Body of pancreas (tissue), 4 donors: ENCODE data around the gene PSEN2. TPM values are rescaled to one million over a fixed set of nuclear protein-coding genes. Genes with fewer than 3 reads are reported as not detected.

Experiments used
- ATAC-seq: fragments of 150-250 bp; one replicate; pipeline ENCODE4 v1.9.1; 2016
- DNase-seq, 4 donors: peaks; one replicate each; pipeline ENCODE4 v3.0.0-alpha.2; 2019
- H3K27ac ChIP-seq, 4 donors: fragments of 200-600 bp; sonication (generic); 1 replicate in 3 of 4; 2 replicates in 1 of 4; pipeline versions ENCODE4 v1.5.1 to v1.6.1; 2016 to 2019; ENCODE audit warnings: mild to moderate bottlenecking in 1 of 4, mixed read lengths in 1 of 4, moderate library complexity in 1 of 4
- H3K27me3 ChIP-seq, 2 donors: fragments of 200-600 bp; sonication (generic); one replicate each; pipeline ENCODE4 v1.6.0; 2016; ENCODE audit warnings: mild to moderate bottlenecking in 1 of 2
- H3K36me3 ChIP-seq, 2 donors: fragments of 200-600 bp; sonication (generic); replicated peaks in 1 of 2; 2 replicates each; pipeline ENCODE4 v1.5.1; 2016; ENCODE audit warnings: low read depth in 2 of 2; ENCODE audit not compliant: insufficient read depth in 1 of 2
- H3K4me1 ChIP-seq: fragments of 200-600 bp; sonication (generic); one replicate; pipeline ENCODE4 v1.6.0; 2016
- H3K4me3 ChIP-seq, 2 donors: fragments of 200-600 bp; sonication (generic); 1 replicate in 1 of 2; 2 replicates in 1 of 2; pipeline ENCODE4 v1.5.1; 2016 to 2019
- H3K9me3 ChIP-seq, 3 donors: fragments of 200-600 bp; sonication (generic); 1 replicate in 2 of 3; 2 replicates in 1 of 3; pipeline ENCODE4 v1.5.1; 2016
- POLR2A ChIP-seq, 3 donors: fragments of 450-650 bp; IDR thresholded peaks; one replicate each; pipeline ENCODE4 v1.6.1; 2016; ENCODE audit warnings: antibody characterized with exemption in 3 of 3, mild to moderate bottlenecking in 2 of 3
- WGBS, 2 donors: methylation state at CpG; one replicate each; pipeline ENCODE4 v1.1.5; 2017; 5-methylcytosine and 5-hydroxymethylcytosine counted together
- intact Hi-C: fragments of 100-400 bp; cut with DNase I; formaldehyde crosslinking; loops from one replicate; pipeline ENCODE4 v1.15.1; 2023
- total RNA-seq, 2 donors: library from RNA; depleted of rRNA; stranded (reverse); fragments of >200 nt; gene quantifications; one replicate each; pipeline ENCODE4 v1.1.0, GENCODE V29; 2016
- TF ChIP-seq, protein P1 (sequence below), 7 experiments: fragments of 450-650 bp in 4 of 7; fragments of 200-600 bp in 3 of 7; sonication (generic) in 3 of 7; IDR thresholded peaks; one replicate each; pipeline ENCODE4 v1.5.1; 2016 to 2019; ENCODE audit warnings: antibody characterized with exemption in 7 of 7

PSEN2 gene
- total RNA-seq, 2 donors from 2014 or later: 80.9 to 98.9 TPM

DNA sequence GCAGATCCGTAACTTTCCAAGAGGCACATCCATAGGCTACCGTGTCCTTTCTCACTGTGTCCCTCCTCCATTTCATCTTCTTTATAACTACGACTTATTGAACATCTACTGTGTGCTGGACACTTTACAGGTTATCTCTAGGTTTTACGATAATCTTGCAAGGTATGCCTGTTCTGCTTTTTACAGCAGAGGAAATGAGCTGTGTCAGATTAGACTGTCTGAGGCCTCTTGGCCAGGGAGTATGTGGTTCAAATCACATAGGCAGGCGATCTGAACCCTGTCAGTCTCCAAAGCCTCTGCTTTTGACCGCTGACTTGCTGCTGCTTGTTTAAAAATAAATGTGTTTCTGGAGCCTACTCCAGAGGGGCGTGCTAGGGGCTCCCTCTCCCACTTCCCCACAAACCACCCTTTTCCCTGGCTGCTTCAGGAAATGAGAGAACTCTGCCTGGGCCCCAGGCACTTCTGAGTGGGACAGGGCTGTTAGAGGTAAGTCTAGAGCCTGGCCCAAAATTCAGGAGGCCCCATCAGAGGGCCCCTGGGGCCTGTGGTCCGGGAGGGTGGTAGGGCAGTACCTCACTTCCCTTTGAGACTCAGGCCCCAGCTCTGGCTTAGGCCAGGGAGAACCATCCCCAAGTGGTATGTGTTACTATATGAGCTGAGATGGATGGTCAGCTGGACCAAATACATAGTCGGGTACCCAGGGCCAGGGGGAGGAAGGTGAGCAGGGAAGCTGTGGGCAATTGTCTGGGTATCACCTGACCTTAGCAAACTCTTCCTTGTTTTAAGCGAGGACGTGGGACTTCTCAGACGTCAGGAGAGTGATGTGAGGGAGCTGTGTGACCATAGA is 4.4 kb downstream of the PSEN2 start:
- no peak overlapping the region for H3K4me3 ChIP-seq
- DNase-seq: no peak
- ATAC-seq: no peak
- intact Hi-C loops: no loop called here
- no peak for TF ChIP-seq POLR2A (IDR thresholded peaks at IDR 0.05)
- TF ChIP-seq, protein P1, sequence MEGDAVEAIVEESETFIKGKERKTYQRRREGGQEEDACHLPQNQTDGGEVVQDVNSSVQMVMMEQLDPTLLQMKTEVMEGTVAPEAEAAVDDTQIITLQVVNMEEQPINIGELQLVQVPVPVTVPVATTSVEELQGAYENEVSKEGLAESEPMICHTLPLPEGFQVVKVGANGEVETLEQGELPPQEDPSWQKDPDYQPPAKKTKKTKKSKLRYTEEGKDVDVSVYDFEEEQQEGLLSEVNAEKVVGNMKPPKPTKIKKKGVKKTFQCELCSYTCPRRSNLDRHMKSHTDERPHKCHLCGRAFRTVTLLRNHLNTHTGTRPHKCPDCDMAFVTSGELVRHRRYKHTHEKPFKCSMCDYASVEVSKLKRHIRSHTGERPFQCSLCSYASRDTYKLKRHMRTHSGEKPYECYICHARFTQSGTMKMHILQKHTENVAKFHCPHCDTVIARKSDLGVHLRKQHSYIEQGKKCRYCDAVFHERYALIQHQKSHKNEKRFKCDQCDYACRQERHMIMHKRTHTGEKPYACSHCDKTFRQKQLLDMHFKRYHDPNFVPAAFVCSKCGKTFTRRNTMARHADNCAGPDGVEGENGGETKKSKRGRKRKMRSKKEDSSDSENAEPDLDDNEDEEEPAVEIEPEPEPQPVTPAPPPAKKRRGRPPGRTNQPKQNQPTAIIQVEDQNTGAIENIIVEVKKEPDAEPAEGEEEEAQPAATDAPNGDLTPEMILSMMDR (IDR thresholded peaks at IDR 0.05): no peak
- no peaks in the 10 kb centered on the region for H3K9me3 ChIP-seq
- peak overlapping the region; percentile 86 to 93 (median 88) for H3K27ac ChIP-seq
- H3K36me3 ChIP-seq: no peaks in the 10 kb centered on the region
- peaks cover 60% of the 10 kb centered on the region for H3K4me1 ChIP-seq
- 61 to 63% methylated on average over 12 of the region's 12 CpGs for WGBS, 2 donors
- H3K27me3 ChIP-seq: no peaks in the 10 kb centered on the region

DNA sequence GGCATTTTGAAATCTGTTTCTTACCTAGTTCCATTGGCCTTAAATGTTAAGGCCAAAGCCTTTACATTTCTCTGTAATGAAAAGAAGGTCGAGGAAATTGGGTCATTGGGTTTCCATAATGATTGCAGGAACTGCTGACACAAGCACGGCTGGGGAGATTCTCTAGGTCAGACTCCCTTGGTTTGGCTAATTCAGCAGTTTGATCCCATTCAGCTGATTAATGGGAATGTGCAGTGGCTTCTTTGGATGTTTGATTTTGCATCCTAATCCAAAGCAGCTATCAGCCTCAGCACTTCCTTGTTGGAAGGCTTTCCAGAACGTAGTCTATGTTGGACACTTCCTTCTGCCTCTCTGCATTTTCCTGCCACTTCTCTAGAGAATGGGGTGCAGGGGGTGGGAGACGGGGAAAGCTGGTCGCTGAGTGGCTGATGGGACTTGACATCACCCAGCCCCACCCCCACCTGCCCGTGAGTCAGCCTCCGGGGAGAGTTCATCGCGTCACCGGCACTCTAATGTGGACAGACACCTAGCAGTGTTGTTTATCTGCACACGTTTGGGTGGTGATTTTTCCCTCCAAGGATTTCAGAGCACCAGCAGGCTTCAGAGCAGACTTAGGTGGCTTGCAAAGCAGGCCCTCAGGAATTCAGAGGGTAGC is 5.4 kb downstream of the PSEN2 start:
- TF ChIP-seq, protein P1 (IDR thresholded peaks at IDR 0.05): no peak
- TF ChIP-seq POLR2A (IDR thresholded peaks at IDR 0.05): peak in 2 of 3 donors; percentile 20 to 24
- intact Hi-C loops: no loop called here
- Histone ChIP-seq H3K9me3 (no peaks in the 10 kb centered on the region), H3K4me1 (peaks cover 55% of the 10 kb centered on the region), H3K4me3 (no peak overlapping the region), H3K27ac (peak overlapping the region; percentile 51 to 93 (median 88)), H3K36me3 (peaks cover 0 to under 1% of the 10 kb centered on the region in 2 donors), H3K27me3 (no peaks in the 10 kb centered on the region)
- WGBS, 2 donors: 25 to 36% methylated on average over 10 to 11 of the region's 11 CpGs
- DNase-seq (peak; percentile 77 to 88 (median 84)), ATAC-seq (peak; percentile 66)

DNA sequence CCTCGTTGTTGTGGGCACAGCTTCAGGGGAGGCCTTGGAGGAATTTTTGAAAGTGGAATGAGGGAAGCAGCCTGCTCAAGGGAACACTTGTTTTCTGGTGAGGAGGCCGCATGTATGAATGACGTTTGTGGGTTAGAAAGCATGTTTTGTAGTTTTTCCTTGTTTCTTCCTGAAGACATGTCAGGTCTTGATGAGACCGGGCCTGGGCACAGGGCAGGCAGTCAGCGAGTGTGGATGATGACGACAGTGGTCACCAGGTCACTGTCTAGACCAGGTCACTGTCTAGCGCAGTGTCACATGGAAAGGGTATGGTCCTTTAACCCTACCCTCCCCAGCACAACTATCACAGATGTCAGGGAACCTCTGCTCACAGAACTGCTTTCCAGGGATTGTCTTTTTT is 7.3 kb downstream of the PSEN2 start:
- peaks cover 51% of the 10 kb centered on the region for H3K4me1 ChIP-seq
- no peak overlapping the region for H3K4me3 ChIP-seq
- peaks cover 0 to 3% of the 10 kb centered on the region in 2 donors for H3K36me3 ChIP-seq
- DNase-seq (peak in 1 of 4 donors; percentile 2), ATAC-seq (no peak)
- no peaks in the 10 kb centered on the region for H3K9me3 ChIP-seq
- no peaks in the 10 kb centered on the region for H3K27me3 ChIP-seq
- TF ChIP-seq, protein P1 (IDR thresholded peaks at IDR 0.05): no peak
- TF ChIP-seq POLR2A (IDR thresholded peaks at IDR 0.05): no peak
- 69 to 75% methylated on average over 7 of the region's 7 CpGs for WGBS, 2 donors
- H3K27ac ChIP-seq: no peak overlapping the region
- intact Hi-C loops: no loop called here

DNA sequence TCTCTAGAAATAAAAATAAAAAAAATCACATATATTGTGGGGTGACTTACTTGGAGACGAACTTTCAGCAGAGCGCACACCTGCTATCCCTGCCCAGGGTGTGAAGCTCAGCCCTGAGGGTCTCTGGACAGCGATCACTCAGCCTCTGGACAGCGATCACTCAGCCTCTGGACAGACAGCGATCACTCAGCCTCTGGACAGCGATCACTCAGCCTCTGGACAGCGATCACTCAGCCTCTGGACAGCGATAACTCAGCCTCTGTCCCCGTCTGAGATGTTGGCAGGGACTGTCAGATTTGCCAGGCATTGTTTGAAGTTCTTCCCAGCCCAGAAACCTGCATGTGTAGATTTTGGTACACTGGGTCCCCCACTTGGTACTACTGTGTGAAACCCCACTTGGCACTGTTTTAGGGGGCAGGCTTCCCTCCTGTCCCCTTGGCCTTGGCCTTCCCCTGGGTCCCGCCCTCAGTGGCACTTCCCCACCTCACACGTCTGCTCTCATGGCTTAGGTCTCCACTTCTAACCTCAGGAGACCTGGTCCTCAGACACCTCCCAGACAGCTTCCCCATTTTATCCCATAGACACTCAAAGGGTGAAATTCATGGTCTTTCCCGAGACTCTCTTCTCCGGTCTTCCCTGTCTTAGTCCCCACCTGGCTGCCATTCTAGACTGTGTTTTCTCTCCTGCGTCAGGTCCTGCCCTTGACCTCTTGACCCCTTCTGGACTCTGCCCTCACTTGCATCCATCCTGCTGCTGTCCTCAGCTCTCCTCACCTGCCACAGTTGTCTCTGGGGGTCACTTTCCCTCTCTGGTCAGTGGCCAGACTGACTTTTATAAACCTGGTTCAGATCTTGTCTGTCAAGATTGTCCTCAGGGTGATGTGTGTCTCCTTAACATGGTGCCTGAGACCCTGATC is 10.2 kb downstream of the PSEN2 start:
- Histone ChIP-seq H3K36me3 (peaks cover 0 to 5% of the 10 kb centered on the region in 2 donors), H3K27me3 (no peaks in the 10 kb centered on the region), H3K4me1 (peaks cover 28% of the 10 kb centered on the region), H3K27ac (no peak overlapping the region), H3K9me3 (no peaks in the 10 kb centered on the region), H3K4me3 (no peak overlapping the region)
- no peak for TF ChIP-seq POLR2A (IDR thresholded peaks at IDR 0.05)
- TF ChIP-seq, protein P1 (IDR thresholded peaks at IDR 0.05): no peak
- DNase-seq (peak in 1 of 4 donors; percentile 3), ATAC-seq (no peak)
- WGBS, 2 donors: 86 to 88% methylated on average over 10 to 14 of the region's 14 CpGs
- intact Hi-C loops: no loop called here
